SH-SY5Y (cell line): ENCODE results near the gene RAB3D.

ENCODE experiments used
- GATA2 ChIP-seq: IDR thresholded peaks from 2 replicates; pipeline ENCODE4 v1.6.1; 2011; ENCODE audit warnings: mild to moderate bottlenecking, low read depth, low read length
- GATA3 ChIP-seq: IDR thresholded peaks from 2 replicates; pipeline ENCODE4 v1.6.1; 2011; ENCODE audit warnings: low read depth, mild to moderate bottlenecking, low read length, moderate library complexity

- TF ChIP-seq GATA3, result no peak
- no peak for TF ChIP-seq GATA2
Measured at GRCh38 chr19:11299946-11300810, 39.3 kb downstream of the RAB3D start.
